ENCODE results near the gene KPNA6. TPM values are rescaled to one million over a fixed set of nuclear protein-coding genes. Genes with fewer than 3 reads are reported as not detected.

Gene KPNA6
- total RNA-seq, 1 donor from 2014 or later = 67.5 TPM

GRCh38 chr1:32201011-32201855 is 93.4 kb downstream of the KPNA6 start:
- Mint-ChIP-seq H3K4me3 (peak overlapping the region; percentile 87), H3K36me3 (peaks cover 5% of the 10 kb centered on the region), H3K4me1 (peaks cover 24% of the 10 kb centered on the region), H3K27ac (peak overlapping the region; percentile 94), H3K27me3 (ENCODE audit: low read depth) (no peaks in the 10 kb centered on the region), H3K9me3 (no peaks in the 10 kb centered on the region)
- peak; percentile 45 to 66 for DNase-seq (ENCODE audit: low spot score in 2 of 2, unreplicated experiment in 2 of 2)
- TF ChIP-seq CTCF (IDR thresholded peaks at IDR 0.05; ENCODE audit: unreplicated experiment) = no peak

- Mint-ChIP-seq H3K4me3 (peak overlapping the region; percentile 89), H3K4me1 (peaks cover 27% of the 10 kb centered on the region), H3K27me3 (ENCODE audit: low read depth) (no peaks in the 10 kb centered on the region), H3K9me3 (no peaks in the 10 kb centered on the region), H3K36me3 (no peaks in the 10 kb centered on the region), H3K27ac (peak overlapping the region; percentile 86)
- TF ChIP-seq CTCF (IDR thresholded peaks at IDR 0.05; ENCODE audit: unreplicated experiment) = no peak
- no peak for DNase-seq (ENCODE audit: low spot score in 2 of 2, unreplicated experiment in 2 of 2)
Measured at GRCh38 chr1:32204943-32205361, 97.1 kb downstream of the KPNA6 start.

GRCh38 chr1:32205401-32206370 is 97.8 kb downstream of the KPNA6 start, which contains the start of gene IQCC:
Gene IQCC (plus strand): TSS chr1:32205671. CDS start chr1:32205682, 11 bp downstream.
- H3K4me1 Mint-ChIP-seq = peaks cover 23% of the 10 kb centered on the region
- no peaks in the 10 kb centered on the region for H3K27me3 Mint-ChIP-seq (ENCODE audit: low read depth)
- no peaks in the 10 kb centered on the region for H3K36me3 Mint-ChIP-seq
- H3K27ac Mint-ChIP-seq = peak within 1 kb of the TSS; percentile 86
- peak within 1 kb of the TSS; percentile 89 for H3K4me3 Mint-ChIP-seq
- H3K9me3 Mint-ChIP-seq = no peaks in the 10 kb centered on the region
- TF ChIP-seq CTCF (IDR thresholded peaks at IDR 0.05; ENCODE audit: unreplicated experiment) = peak; percentile 10
- DNase-seq (ENCODE audit: low spot score in 2 of 2, unreplicated experiment in 2 of 2) = peak; percentile 84 to 89

GRCh38 chr1:32208469-32208868 is 100.6 kb downstream of the KPNA6 start:
- Mint-ChIP-seq H3K4me1 (peaks cover 14% of the 10 kb centered on the region), H3K27ac (no peak overlapping the region), H3K36me3 (no peaks in the 10 kb centered on the region), H3K27me3 (ENCODE audit: low read depth) (no peaks in the 10 kb centered on the region), H3K9me3 (no peaks in the 10 kb centered on the region), H3K4me3 (no peak overlapping the region)
- DNase-seq (ENCODE audit: low spot score in 2 of 2, unreplicated experiment in 2 of 2) = no peak
- no peak for TF ChIP-seq CTCF (IDR thresholded peaks at IDR 0.05; ENCODE audit: unreplicated experiment)

GRCh38 chr1:32208891-32209328 is 101.1 kb downstream of the KPNA6 start, which contains the start of gene DCDC2B:
Gene DCDC2B (plus strand): TSS chr1:32209089. CDS start chr1:32209094, 5 bp downstream.
- no peak for TF ChIP-seq CTCF (IDR thresholded peaks at IDR 0.05; ENCODE audit: unreplicated experiment)
- Mint-ChIP-seq H3K4me1 (peaks cover 14% of the 10 kb centered on the region), H3K4me3 (no peak within 1 kb of the TSS), H3K27me3 (ENCODE audit: low read depth) (no peaks in the 10 kb centered on the region), H3K9me3 (no peaks in the 10 kb centered on the region), H3K27ac (no peak within 1 kb of the TSS), H3K36me3 (no peaks in the 10 kb centered on the region)
- no peak for DNase-seq (ENCODE audit: low spot score in 2 of 2, unreplicated experiment in 2 of 2)
